ENCODE measurements around the gene SAA4.

DNA sequence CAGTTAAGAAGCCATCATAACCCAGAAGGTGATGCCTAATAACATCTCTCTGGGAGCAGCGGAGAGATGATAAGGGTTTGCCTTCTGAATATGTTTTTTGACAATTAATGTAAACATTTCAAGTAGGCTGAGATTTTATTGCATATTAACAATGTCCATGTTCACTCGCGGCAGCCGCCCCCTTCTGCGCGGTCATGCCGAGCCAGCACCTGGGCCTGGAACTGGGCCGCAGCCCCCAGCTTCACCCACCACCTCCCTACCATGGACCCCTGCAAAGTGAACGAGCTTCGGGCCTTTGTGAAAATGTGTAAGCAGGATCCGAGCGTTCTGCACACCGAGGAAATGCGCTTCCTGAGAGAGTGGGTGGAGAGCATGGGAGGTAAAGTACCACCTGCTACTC, 25.1 kb upstream of the SAA4 start:
- no peak for TF ChIP-seq POLR2AphosphoS5 (IDR thresholded peaks at IDR 0.05)
- TF ChIP-seq, protein P1, sequence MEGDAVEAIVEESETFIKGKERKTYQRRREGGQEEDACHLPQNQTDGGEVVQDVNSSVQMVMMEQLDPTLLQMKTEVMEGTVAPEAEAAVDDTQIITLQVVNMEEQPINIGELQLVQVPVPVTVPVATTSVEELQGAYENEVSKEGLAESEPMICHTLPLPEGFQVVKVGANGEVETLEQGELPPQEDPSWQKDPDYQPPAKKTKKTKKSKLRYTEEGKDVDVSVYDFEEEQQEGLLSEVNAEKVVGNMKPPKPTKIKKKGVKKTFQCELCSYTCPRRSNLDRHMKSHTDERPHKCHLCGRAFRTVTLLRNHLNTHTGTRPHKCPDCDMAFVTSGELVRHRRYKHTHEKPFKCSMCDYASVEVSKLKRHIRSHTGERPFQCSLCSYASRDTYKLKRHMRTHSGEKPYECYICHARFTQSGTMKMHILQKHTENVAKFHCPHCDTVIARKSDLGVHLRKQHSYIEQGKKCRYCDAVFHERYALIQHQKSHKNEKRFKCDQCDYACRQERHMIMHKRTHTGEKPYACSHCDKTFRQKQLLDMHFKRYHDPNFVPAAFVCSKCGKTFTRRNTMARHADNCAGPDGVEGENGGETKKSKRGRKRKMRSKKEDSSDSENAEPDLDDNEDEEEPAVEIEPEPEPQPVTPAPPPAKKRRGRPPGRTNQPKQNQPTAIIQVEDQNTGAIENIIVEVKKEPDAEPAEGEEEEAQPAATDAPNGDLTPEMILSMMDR (IDR thresholded peaks at IDR 0.05): no peak

Data from breast epithelium (tissue), 3 donors.